GDM1 (cell line): ENCODE measurements around the gene SEMA4D.
A peak's percentile ranks its signal among the peaks of the same experiment; 100 is the strongest.

Experiments
- DNase-seq: peaks from one replicate; lab custom pipeline; 2025; lab: John Stamatoyannopoulos, UW

Gene SEMA4D

DNA sequence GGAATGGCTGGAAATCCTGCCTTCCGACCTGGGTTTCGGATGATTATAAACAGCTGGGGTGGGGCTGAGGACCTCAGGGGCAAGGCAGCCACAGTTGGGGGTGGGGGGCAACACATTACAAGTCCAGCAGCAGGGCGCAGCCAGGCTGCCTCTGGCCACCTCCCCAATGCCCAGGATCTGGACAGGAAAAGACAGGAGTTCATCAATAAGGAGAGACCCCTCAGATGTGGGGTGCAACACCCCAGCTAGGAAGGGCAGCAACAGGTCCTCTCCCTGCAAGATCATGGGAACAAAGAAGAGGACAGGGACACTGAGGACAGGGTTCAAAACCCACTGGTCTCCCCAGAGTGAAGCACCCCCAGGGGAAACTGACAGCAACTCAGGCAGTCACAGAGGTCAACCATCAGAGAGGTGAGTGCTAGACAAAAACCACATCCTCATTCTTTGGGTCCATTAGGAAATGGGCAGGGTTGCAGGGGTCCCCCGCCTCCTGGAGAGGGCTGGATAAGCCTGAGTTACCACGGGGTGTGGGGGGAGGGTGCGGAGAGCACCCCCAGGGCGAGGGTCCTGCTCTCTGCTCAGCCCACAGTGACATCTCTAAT is 33.5 kb downstream of the SEMA4D start:
- DNase-seq: no peak

DNA sequence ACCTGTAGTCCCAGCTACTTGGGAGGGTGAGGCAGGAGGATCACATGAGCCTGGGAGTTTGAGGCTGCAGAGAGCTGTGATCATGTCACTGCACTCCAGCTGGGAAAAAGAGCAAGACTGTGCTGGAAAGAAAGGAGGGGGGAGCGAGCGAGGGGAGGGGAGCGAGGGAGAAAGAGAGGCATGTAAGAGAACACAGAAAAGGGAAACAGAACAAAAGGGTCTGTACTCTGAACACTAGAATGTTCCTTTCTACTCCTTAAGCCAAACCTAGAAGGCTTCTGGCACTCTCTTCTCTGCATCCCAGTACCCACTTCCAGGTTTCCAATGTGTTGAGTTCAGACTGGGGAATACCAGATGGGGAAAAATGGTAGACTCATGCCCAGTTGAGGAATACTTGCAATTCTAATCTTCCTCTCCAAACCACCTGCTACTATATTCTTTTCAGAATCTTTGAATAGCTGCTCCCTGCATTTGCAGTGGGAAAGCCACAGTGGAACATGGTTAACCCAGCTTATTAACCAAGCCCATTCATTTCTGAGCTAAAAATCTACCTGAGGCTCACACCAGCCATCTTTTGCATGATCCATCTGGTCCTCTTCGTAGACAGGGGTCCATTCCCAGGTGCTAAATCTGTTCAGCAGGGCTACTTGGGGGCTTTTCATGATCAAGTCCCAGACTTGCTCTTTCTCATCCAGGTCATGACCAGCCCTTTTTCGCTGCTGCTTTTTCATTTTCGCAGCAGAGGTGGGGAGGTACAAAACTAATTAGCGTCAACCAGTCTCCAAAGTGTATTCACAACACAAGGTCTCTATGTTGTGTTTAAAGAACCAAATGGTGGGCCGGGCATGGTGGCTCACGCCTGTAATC is 34.9 kb downstream of the SEMA4D start:
- DNase-seq: no peak

DNA sequence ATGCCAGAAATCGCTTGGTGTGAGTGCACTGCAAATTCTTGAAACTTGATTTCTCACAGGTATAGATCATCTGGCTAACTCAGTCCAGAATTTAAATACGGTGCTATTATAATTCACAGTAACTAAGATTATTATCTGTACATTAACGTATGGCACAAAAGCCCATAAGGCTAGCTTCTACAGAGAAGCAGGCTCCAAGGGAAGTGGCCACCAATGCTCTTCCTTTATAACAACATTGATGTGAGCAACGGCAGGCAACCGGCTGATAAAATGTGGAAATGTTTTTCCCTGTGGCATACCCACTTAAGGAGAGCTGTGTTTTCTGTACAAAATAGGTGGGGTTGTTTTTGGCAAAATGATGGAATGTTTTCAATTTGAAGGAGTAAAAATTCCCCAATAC is 35.7 kb downstream of the SEMA4D start:
- no peak for DNase-seq

DNA sequence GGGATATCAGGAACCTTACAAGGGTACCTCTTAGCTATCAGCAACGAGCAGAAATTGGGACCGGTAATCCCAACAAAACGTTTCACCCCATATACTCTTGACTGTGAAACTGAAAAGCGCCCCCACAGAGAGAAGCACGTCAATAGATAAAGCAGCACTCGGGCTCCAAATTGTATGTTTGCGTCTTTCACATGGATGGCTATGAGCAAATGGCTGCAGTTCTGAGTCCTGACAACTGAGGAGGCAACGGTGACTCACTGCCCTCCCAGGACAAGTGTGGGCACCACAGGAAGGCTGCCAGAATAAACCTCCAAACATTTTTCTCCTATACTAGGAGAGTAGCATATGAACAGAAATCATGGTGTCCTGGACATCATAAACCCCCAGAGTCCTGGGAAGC is 36.6 kb downstream of the SEMA4D start:
- DNase-seq: no peak

DNA sequence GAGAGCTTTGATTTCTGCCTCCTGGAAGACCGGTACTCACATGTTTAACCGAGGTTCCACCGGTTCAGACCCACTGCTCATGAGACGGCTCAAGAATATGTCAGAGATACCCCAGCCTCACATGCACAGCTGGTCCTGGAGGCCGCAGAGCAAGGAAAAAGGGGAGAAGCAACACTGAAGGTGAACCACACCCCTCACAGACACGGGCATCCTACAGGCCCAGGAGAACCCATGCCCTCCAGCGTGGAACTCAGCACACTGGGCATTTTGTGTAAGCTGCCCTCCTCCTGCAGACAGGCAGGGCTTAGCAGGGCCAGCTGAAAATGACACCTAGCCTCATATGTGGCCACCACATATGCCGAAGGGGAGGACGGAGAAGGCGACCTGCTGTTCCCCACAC is 37.4 kb downstream of the SEMA4D start:
- no peak for DNase-seq

DNA sequence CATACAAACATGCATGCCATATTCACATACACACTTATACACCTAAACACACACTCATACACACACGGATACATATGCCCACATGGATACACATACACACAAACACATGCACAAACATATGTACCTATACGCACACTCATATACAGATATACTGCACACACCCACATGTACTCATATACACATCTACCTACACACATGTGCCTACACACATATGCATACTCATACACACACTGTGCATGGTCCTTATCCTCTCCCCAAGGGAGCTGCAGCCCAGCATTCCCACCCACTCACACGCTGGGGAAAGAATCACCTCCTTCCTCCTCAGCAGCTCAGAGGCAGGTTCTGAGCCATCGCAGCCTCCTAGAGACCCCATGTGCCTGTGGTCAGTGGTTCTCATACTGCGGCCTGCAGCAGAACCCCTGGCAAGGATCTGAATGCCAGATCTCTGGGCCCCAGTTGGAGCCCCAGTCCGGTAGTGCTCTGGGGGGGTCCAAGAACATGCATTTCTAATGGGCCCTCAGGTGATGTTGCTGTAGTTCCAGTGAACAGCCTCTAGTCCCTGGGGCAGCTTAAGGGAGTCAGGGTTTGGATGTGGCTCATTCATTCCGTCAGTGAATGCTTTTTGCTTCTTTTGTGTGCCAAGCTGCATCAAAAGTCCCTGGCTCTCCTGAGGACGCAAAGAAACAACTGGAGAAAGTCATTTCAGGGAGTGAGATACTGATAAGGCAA is 39.0 kb downstream of the SEMA4D start:
- no peak for DNase-seq

DNA sequence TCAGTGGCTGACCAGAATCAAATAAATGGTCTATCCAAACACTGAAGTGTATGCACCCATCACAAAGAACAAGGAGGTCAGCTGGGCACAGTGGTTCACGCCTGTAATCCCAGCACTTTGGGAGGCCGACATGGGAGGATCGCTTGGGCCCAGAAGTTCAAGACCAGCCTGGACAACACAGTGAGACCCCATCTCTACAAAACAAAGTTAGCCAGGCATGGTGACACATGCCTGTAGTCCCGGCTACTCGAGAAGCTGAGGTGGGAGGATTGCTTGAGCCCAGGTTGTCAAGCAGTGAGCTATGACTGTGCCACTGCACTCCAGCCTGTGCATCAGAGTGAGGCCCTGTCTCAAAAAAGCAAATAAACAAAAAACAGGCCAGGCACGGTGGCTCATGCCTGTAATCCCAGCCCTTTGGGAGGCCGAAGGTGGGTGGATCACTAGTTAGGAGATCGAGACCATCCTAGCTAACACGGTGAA is 40.5 kb downstream of the SEMA4D start:
- no peak for DNase-seq

DNA sequence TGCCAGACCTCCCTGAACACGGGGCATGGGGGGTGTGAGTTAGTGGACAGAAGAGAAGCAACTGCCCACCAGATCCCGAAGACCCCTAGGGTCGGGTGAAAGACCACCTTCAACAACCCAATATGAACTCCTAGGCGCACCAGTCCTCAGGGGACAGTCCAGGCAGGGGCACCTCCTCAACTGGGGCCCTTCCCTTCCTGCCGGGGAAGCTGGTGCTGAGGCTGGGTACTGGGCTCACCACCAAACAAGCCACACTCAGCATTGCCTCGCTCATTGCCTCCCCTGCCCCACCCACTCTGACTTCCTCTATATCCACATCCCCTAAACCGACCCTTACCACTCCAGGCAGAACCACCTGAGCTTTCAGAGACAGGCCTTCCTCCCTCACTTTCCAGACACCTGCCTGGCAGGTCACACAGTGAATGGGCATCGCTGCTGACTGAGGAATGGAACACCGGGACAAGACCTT is 42.5 kb downstream of the SEMA4D start:
- peak; percentile 16 for DNase-seq

DNA sequence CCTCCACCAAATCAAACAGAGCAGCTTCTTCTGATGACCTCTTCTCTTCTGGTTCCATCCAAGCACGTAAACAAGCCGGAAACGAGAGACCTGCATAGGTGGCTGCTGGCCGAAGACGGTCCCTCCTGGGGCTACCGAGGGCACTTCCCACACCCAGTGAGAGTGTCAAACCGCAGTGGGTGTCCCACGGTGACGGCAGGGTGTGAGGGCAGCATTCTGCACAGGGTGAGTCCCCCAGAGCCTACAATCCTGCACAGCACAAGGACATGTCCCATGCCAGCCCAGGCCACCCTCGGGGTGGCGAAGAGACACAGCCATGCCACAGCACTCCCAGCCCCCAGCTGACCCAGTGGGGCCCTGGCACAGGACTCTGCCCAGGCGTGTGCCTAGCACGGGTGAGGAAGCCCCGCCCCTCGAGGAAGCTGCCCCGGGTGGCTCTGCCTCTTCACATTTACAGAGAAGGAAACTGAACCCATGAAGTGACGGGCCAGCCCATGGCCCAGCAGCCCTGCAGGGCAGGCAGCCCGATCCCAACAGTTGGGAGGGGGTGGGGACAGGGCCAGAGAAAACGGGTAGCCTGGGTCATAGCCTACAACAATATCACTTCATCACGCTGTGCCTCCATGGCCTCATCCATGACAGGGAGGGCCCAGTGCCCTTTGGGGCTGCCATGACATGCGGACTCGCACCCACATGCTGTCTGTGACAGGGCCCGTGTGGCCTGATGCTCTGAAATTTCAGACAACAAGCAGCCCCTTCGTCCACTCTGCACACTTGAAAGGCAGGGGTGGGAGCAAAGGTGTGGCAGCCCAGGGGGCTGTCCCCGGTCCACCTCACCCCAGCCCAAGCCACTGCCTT is 43.2 kb downstream of the SEMA4D start:
- DNase-seq: no peak

DNA sequence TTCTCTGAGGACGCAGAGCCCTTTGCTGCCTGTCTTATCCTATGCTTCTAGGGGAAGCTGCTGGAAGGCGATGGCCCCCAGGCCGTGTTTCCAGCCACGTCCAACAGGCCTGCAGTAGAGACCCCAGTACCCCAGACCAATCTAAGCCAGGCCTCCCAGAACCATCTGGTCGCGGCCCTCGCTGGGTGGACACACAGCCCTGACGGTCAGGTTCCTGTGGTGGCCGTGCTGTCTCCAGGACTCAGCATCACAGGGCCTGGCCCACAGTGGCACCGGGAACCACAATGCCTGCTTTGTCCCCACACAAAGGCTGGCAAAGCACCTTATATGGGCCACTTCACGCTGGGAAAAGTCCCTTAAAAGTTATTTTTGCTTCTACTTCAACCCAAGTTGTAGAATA is 44.5 kb downstream of the SEMA4D start:
- DNase-seq: no peak

DNA sequence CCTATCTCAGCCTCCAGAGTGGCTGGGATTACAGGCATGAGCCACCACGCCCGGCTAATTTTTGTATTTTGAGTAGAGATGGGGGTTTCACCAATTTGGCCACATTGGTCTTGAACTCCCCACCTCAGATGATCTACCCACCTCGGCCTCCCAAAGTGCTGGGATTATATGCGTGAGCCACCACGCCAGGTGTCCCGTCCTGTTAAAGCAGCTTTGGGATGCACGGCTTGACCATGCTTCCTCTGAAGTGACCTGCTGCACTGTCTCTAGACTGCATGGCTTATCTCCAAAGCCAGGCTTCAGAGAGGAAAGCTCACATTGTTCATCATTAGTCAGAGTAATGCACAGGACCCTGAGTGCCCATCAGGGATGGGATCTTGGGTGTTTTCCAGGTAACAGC is 45.4 kb downstream of the SEMA4D start:
- DNase-seq: no peak

DNA sequence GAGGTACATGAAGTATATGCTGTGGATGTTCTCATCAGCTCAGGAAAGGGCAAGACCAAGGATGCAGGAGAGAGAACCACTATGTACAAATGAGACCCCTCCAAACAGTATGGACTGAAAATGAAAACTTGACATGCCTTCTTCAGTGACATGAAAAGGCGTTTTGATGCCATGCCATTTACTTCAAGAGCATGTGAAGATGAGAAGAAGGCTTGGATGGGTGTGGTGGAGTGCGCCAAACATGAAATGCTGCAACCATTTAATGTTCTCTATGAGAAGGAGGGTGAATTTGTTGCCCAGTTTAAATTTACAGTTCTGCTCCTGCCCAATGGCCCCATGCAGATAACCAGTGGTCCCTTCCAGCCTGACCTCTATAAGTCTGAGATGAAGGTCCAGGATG is 47.7 kb downstream of the SEMA4D start:
- DNase-seq: no peak

DNA sequence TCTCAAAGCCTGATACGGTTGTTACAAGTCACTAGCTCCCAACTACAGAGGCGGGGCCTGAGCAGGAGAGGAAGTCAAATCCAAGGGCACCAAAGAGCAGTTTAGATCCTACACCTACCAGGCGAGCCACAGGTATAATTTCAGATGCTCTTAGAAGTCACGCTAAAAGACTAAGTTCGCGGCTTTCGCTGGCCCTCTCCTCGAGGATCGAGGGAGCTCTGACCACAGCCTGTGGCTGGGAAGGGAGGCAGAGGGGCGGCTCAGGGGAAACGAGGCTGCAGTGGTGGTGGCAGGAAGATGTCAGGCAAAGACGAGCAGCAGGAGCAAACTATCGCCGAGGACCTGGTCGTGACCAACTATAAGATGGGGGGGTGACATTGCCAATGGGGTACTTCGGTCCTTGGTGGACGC is 48.6 kb downstream of the SEMA4D start:
- no peak for DNase-seq

DNA sequence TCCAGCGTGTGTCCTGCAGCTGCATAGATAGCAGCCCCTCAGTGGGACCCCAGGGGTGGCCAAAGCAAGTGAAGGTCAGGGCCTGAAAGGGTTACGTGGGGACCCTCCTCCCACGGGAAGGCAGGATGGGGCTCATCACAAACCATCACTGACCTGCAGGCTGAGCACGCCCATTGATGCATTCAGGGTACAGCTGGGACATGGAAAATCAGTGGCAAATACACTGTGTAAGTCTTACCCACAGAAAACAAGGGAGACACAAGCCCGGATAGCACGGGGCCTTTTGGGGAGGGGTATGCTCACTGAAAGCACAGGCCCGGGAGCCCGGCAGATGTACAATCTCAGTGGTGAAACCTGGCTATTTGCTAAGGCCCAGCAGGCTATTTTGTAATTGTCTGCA is 49.1 kb downstream of the SEMA4D start:
- DNase-seq: no peak

DNA sequence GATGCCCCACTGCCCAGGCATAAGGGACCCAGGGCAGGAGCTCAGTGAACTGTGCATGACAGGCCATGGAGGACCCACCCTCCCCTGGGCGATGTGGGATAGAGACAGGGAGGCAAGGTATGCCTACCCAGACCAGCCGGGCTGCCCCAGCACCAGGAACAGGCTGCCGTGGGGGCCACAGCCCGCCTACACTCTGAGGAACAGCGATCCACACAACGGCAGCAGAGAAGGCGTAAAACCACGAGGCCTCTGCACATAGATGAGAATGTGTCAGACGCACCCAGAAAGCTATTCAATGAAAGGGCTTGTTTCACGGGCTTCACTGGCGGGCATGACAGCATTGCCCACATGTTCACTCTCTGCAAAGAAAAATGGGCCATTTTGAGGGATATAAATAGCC is 49.5 kb downstream of the SEMA4D start:
- no peak for DNase-seq

DNA sequence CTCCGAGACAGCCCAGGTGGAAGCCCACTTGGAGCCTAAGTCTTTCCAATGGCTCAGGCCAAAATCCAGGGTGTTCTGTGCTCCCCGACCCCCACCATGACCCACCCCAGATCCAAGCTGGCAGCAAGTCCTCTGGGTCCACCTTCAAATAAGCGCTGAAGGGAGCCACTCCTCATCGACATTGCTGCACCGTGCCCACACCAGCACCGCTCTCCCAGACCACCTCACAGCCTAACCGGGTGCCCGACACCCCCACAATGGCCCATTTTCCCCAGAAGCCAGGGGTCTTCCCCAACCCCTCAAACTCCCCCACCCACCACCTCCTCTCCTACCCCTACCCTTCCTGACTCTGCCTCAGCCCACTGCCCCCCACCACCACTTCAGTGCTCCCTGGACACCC is 50.5 kb downstream of the SEMA4D start:
- DNase-seq: no peak

DNA sequence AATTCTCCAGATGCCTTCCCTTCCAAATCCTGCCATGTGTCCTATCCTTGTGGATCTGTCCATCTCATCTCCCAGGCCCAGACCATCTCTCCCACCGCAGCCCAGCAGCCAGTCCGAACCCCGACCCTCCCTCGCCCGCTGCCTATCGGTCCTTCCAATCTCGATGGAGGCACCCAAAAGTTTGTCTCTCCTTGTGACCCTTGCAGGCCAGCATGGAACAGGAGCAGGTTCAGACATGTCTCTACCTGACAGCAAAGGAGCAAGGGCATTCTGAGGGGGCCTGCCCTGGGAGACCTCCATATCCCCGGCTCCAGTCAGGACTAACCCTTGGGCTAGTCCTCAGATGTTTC is 51.0 kb downstream of the SEMA4D start:
- no peak for DNase-seq

DNA sequence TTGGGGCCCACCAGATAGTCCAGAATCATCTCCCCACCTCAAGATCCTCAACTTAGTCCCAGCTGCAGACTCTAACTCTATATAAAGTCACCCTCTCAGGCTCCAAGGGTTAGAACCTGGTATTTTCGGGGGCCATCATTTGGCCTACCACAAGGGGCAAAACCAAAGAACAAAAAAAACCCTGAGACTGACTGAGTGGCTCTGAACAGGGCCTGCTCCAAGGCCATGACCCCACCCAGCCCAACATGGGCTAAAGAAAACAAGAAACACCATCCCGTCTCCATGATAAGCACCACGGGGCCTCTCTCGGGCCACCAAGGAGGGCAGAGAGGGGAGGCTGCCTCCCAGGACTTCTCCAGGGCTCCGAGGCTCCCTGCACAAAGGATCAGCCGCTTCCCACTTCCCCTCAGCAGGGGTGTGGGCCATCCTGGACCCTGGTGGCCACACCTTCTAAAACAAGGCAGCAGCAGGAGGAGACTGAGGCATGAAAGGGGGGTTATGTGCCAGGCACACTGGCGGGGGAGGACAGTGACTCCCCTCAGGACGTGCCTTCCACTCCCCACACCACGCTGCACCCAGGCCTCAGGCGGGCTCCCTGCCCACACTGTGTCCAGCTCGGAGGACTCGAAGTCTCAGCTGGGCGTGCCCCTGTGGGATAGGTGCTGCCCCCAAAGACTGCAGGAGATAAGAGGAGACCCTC is 51.5 kb downstream of the SEMA4D start:
- DNase-seq: no peak

DNA sequence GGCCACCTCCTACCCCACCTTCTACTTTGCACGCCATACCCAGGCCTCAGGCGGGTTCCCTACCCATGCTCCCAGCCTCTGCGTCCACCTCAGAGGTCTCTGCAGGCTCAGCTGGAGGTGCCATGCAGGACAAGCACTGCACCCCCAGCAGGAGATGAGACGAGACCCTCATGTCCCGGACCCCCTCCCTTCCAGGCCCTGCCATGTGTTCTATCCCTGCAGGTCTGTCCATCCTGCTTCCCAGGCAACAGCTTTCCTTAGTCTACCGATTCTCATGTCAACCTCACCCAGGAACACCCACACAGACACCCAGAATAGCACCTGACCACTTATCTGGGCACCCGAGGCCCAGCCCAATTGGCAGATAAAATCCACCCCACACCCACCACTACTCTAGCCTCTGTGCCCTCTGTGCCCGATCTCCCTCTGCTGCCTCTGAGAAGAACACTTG is 52.1 kb downstream of the SEMA4D start:
- no peak for DNase-seq

DNA sequence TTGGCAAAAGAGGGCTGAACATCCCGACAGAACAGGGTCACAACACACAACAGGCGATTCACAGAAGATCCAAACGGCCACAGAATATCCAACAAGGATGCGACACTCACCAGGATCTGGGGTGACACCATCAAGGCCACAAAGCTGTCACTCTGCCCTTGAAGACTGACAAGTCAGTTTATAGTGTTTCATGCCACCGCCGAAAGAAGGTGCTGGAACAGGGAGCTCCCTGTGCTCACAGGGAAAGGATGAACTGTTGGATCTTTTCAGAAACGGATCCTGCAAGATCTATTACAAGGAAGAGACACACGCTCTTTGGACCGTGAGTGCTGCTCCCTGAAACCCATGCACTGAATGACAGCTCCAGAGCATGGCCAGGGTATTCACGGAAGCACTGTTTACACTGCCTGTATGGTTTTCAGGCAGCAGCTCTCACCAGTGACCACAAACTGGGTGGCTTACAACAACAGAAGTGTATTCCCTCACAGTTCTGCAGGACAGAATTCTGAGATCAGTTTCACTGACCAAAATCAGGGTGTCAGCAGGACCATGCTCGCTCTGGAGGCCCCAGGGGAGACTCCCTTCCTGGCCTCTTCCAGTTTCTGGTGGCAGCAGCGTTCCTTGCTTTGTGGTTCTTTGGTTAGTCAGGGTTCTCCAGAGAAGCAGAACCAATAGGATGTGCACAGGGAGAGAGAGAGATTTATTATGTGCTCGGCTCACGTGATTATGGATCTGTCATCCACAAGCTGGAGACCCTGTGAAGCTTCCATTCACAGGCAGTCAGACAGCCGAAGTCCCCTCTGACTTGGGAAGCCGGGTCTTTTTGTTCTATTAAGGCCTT is 52.8 kb downstream of the SEMA4D start:
- DNase-seq: no peak
